ENCODE data around the gene MAN2B1.
"Not testable (repeated sequence)": the region's sequence is repeated elsewhere in the genome, so short reads cannot be mapped to it uniquely, and the experiment has no call there.

MAN2B1 gene

GRCh38 chr19:12666265-12667048 is at the start of gene MAN2B1, which contains the start of gene WDR83:
Gene MAN2B1, minus strand, starts transcription at chr19:12666742. Its CDS starts 41 bp downstream, at chr19:12666701.
Gene WDR83, plus strand, starts transcription at chr19:12666807. Its CDS starts 2,984 bp downstream, at chr19:12669791.
- no peaks in the 10 kb centered on the region for H3K36me3 ChIP-seq (ENCODE audit: control insufficient read depth, insufficient read depth, low read length)
- H3K9me3 ChIP-seq (ENCODE audit: control insufficient read depth, low read length), result no peaks in the 10 kb centered on the region
- H3K27me3 ChIP-seq (ENCODE audit: control insufficient read depth, insufficient read depth, low read length), result no peaks in the 10 kb centered on the region
- H3K9ac ChIP-seq (ENCODE audit: low read length), result peak within 1 kb of the TSS; percentile 77
- H3K4me3 ChIP-seq (ENCODE audit: low read length), result peak within 1 kb of the TSS; percentile 77
- H3K4me1 ChIP-seq (ENCODE audit: control insufficient read depth, insufficient read depth, low read length), result peaks cover 40% of the 10 kb centered on the region

GRCh38 chr19:12715929-12716328 is 49.4 kb upstream of the MAN2B1 start:
- H3K9me3 ChIP-seq (ENCODE audit: control insufficient read depth, low read length), result no peaks in the 10 kb centered on the region
- H3K4me1 ChIP-seq (ENCODE audit: control insufficient read depth, insufficient read depth, low read length), result no peaks in the 10 kb centered on the region
- no peak overlapping the region for H3K4me3 ChIP-seq (ENCODE audit: low read length)
- no peaks in the 10 kb centered on the region for H3K27me3 ChIP-seq (ENCODE audit: control insufficient read depth, insufficient read depth, low read length)
- H3K36me3 ChIP-seq (ENCODE audit: control insufficient read depth, insufficient read depth, low read length), result peaks cover 6% of the 10 kb centered on the region
- H3K9ac ChIP-seq (ENCODE audit: low read length), result no peak overlapping the region

GRCh38 chr19:12715102-12715501 is 48.6 kb upstream of the MAN2B1 start:
- Histone ChIP-seq H3K27me3 (ENCODE audit: control insufficient read depth, insufficient read depth, low read length) (no peaks in the 10 kb centered on the region), H3K36me3 (ENCODE audit: control insufficient read depth, insufficient read depth, low read length) (peaks cover 6% of the 10 kb centered on the region), H3K9me3 (ENCODE audit: control insufficient read depth, low read length) (no peaks in the 10 kb centered on the region), H3K4me1 (ENCODE audit: control insufficient read depth, insufficient read depth, low read length) (no peaks in the 10 kb centered on the region), H3K9ac (ENCODE audit: low read length) (no peak overlapping the region), H3K4me3 (ENCODE audit: low read length) (no peak overlapping the region)

- not testable (repeated sequence) for H3K36me3 ChIP-seq (ENCODE audit: control insufficient read depth, insufficient read depth, low read length); H3K27me3 ChIP-seq (ENCODE audit: control insufficient read depth, insufficient read depth, low read length); H3K4me3 ChIP-seq (ENCODE audit: low read length); H3K9me3 ChIP-seq (ENCODE audit: control insufficient read depth, low read length); H3K9ac ChIP-seq (ENCODE audit: low read length); H3K4me1 ChIP-seq (ENCODE audit: control insufficient read depth, insufficient read depth, low read length)
These were observed 46.8 kb upstream of the MAN2B1 start for GRCh38 chr19:12713304-12713703.

GRCh38 chr19:12712077-12712476 is 45.5 kb upstream of the MAN2B1 start:
- not testable (repeated sequence) for H3K4me1 ChIP-seq (ENCODE audit: control insufficient read depth, insufficient read depth, low read length); H3K4me3 ChIP-seq (ENCODE audit: low read length); H3K9me3 ChIP-seq (ENCODE audit: control insufficient read depth, low read length); H3K27me3 ChIP-seq (ENCODE audit: control insufficient read depth, insufficient read depth, low read length); H3K36me3 ChIP-seq (ENCODE audit: control insufficient read depth, insufficient read depth, low read length); H3K9ac ChIP-seq (ENCODE audit: low read length)

- H3K4me3 ChIP-seq (ENCODE audit: low read length), result no peak overlapping the region
- H3K4me1 ChIP-seq (ENCODE audit: control insufficient read depth, insufficient read depth, low read length), result no peaks in the 10 kb centered on the region
- no peak overlapping the region for H3K9ac ChIP-seq (ENCODE audit: low read length)
- H3K36me3 ChIP-seq (ENCODE audit: control insufficient read depth, insufficient read depth, low read length), result peaks cover 6% of the 10 kb centered on the region
- H3K27me3 ChIP-seq (ENCODE audit: control insufficient read depth, insufficient read depth, low read length), result no peaks in the 10 kb centered on the region
- H3K9me3 ChIP-seq (ENCODE audit: control insufficient read depth, low read length), result no peaks in the 10 kb centered on the region
These were observed 44.6 kb upstream of the MAN2B1 start for GRCh38 chr19:12711187-12711586.

GRCh38 chr19:12708641-12709040 is 42.1 kb upstream of the MAN2B1 start:
- no peaks in the 10 kb centered on the region for H3K4me1 ChIP-seq (ENCODE audit: control insufficient read depth, insufficient read depth, low read length)
- no peaks in the 10 kb centered on the region for H3K27me3 ChIP-seq (ENCODE audit: control insufficient read depth, insufficient read depth, low read length)
- H3K4me3 ChIP-seq (ENCODE audit: low read length), result no peak overlapping the region
- H3K9me3 ChIP-seq (ENCODE audit: control insufficient read depth, low read length), result no peaks in the 10 kb centered on the region
- peaks cover 8% of the 10 kb centered on the region for H3K36me3 ChIP-seq (ENCODE audit: control insufficient read depth, insufficient read depth, low read length)
- no peak overlapping the region for H3K9ac ChIP-seq (ENCODE audit: low read length)

GRCh38 chr19:12706332-12706718 is 39.8 kb upstream of the MAN2B1 start:
- no peak overlapping the region for H3K4me3 ChIP-seq (ENCODE audit: low read length)
- H3K4me1 ChIP-seq (ENCODE audit: control insufficient read depth, insufficient read depth, low read length), result no peaks in the 10 kb centered on the region
- peaks cover 10% of the 10 kb centered on the region for H3K36me3 ChIP-seq (ENCODE audit: control insufficient read depth, insufficient read depth, low read length)
- no peaks in the 10 kb centered on the region for H3K9me3 ChIP-seq (ENCODE audit: control insufficient read depth, low read length)
- H3K27me3 ChIP-seq (ENCODE audit: control insufficient read depth, insufficient read depth, low read length), result no peaks in the 10 kb centered on the region
- H3K9ac ChIP-seq (ENCODE audit: low read length), result no peak overlapping the region

- Histone ChIP-seq H3K36me3 (ENCODE audit: control insufficient read depth, insufficient read depth, low read length) (peaks cover 6% of the 10 kb centered on the region), H3K4me3 (ENCODE audit: low read length) (no peak overlapping the region), H3K27me3 (ENCODE audit: control insufficient read depth, insufficient read depth, low read length) (no peaks in the 10 kb centered on the region), H3K9ac (ENCODE audit: low read length) (no peak overlapping the region), H3K4me1 (ENCODE audit: control insufficient read depth, insufficient read depth, low read length) (no peaks in the 10 kb centered on the region), H3K9me3 (ENCODE audit: control insufficient read depth, low read length) (no peaks in the 10 kb centered on the region)
These were observed 39.3 kb upstream of the MAN2B1 start for GRCh38 chr19:12705654-12706331.

GRCh38 chr19:12705169-12705568 is 38.6 kb upstream of the MAN2B1 start:
- H3K9me3 ChIP-seq (ENCODE audit: control insufficient read depth, low read length), result no peaks in the 10 kb centered on the region
- H3K27me3 ChIP-seq (ENCODE audit: control insufficient read depth, insufficient read depth, low read length), result no peaks in the 10 kb centered on the region
- no peak overlapping the region for H3K4me3 ChIP-seq (ENCODE audit: low read length)
- peaks cover 6% of the 10 kb centered on the region for H3K36me3 ChIP-seq (ENCODE audit: control insufficient read depth, insufficient read depth, low read length)
- no peaks in the 10 kb centered on the region for H3K4me1 ChIP-seq (ENCODE audit: control insufficient read depth, insufficient read depth, low read length)
- no peak overlapping the region for H3K9ac ChIP-seq (ENCODE audit: low read length)

- Histone ChIP-seq H3K9ac (ENCODE audit: low read length) (no peak overlapping the region), H3K4me3 (ENCODE audit: low read length) (no peak overlapping the region), H3K9me3 (ENCODE audit: control insufficient read depth, low read length) (no peaks in the 10 kb centered on the region), H3K27me3 (ENCODE audit: control insufficient read depth, insufficient read depth, low read length) (no peaks in the 10 kb centered on the region), H3K36me3 (ENCODE audit: control insufficient read depth, insufficient read depth, low read length) (peaks cover 6% of the 10 kb centered on the region), H3K4me1 (ENCODE audit: control insufficient read depth, insufficient read depth, low read length) (no peaks in the 10 kb centered on the region)
These were observed 36.5 kb upstream of the MAN2B1 start for GRCh38 chr19:12703046-12703445.

- Histone ChIP-seq H3K27me3 (ENCODE audit: control insufficient read depth, insufficient read depth, low read length) (no peaks in the 10 kb centered on the region), H3K36me3 (ENCODE audit: control insufficient read depth, insufficient read depth, low read length) (peaks cover 6% of the 10 kb centered on the region), H3K4me3 (ENCODE audit: low read length) (no peak overlapping the region)
These were observed 35.2 kb upstream of the MAN2B1 start for GRCh38 chr19:12701596-12702282.

More at GRCh38 chr19:12701596-12702282, 35.2 kb upstream of the MAN2B1 start:
- no peak overlapping the region for H3K9ac ChIP-seq (ENCODE audit: low read length)
- H3K9me3 ChIP-seq (ENCODE audit: control insufficient read depth, low read length), result no peaks in the 10 kb centered on the region
- peaks cover 6% of the 10 kb centered on the region for H3K4me1 ChIP-seq (ENCODE audit: control insufficient read depth, insufficient read depth, low read length)

Measured in mucosa of stomach (tissue), 1 donor.